Measurements from ENCODE around the gene ARTN. TPM values are rescaled to one million over a fixed set of nuclear protein-coding genes. Genes with fewer than 3 reads are reported as not detected.

Gene ARTN
- total RNA-seq, 1 donor, result not detected

GRCh38 chr1:43914576-43915525, 18.8 kb upstream of the ARTN start:
- Histone ChIP-seq H3K9me3 (ENCODE audit: low read depth, low read length) (no peaks in the 10 kb centered on the region), H4K20me1 (ENCODE audit: insufficient read depth, low read length) (no peaks in the 10 kb centered on the region), H3K4me3 (ENCODE audit: insufficient read depth, low read length) (no peak overlapping the region), H3K79me2 (ENCODE audit: insufficient read depth, low read length) (no peaks in the 10 kb centered on the region), H3K27ac (ENCODE audit: low read depth, low read length) (no peak overlapping the region), H3K36me3 (ENCODE audit: insufficient read depth, low read length) (peaks cover 3% of the 10 kb centered on the region), H3K4me1 (ENCODE audit: insufficient read depth, low read length) (peaks cover 3% of the 10 kb centered on the region), H3K4me2 (ENCODE audit: insufficient read depth, low read length) (no peak overlapping the region), H2AFZ (ENCODE audit: low read length) (no peak overlapping the region), H3K27me3 (ENCODE audit: insufficient read depth, low read length) (no peaks in the 10 kb centered on the region)
- no peak for DNase-seq (ENCODE audit: insufficient read length, low spot score, missing footprints)
- TF ChIP-seq CTCF (IDR thresholded peaks at IDR 0.05; ENCODE audit: extremely low read depth, low read depth, low read length), result no peak

- Histone ChIP-seq H3K79me2 (ENCODE audit: insufficient read depth, low read length) (no peaks in the 10 kb centered on the region), H3K9me3 (ENCODE audit: low read depth, low read length) (no peaks in the 10 kb centered on the region), H4K20me1 (ENCODE audit: insufficient read depth, low read length) (no peaks in the 10 kb centered on the region), H2AFZ (ENCODE audit: low read length) (no peak overlapping the region), H3K4me3 (ENCODE audit: insufficient read depth, low read length) (no peak overlapping the region), H3K36me3 (ENCODE audit: insufficient read depth, low read length) (no peaks in the 10 kb centered on the region), H3K27ac (ENCODE audit: low read depth, low read length) (no peak overlapping the region), H3K4me2 (ENCODE audit: insufficient read depth, low read length) (no peak overlapping the region), H3K27me3 (ENCODE audit: insufficient read depth, low read length) (no peaks in the 10 kb centered on the region), H3K4me1 (ENCODE audit: insufficient read depth, low read length) (peaks cover 21% of the 10 kb centered on the region)
- no peak for TF ChIP-seq CTCF (IDR thresholded peaks at IDR 0.05; ENCODE audit: extremely low read depth, low read depth, low read length)
- no peak for DNase-seq (ENCODE audit: insufficient read length, low spot score, missing footprints)
Observed at GRCh38 chr1:43919906-43920305, 13.7 kb upstream of the ARTN start.

- H3K79me2 ChIP-seq (ENCODE audit: insufficient read depth, low read length), result no peaks in the 10 kb centered on the region
- DNase-seq (ENCODE audit: insufficient read length, low spot score, missing footprints), result no peak
- no peaks in the 10 kb centered on the region for H3K27me3 ChIP-seq (ENCODE audit: insufficient read depth, low read length)
- H3K4me2 ChIP-seq (ENCODE audit: insufficient read depth, low read length), result no peak overlapping the region
- H3K4me3 ChIP-seq (ENCODE audit: insufficient read depth, low read length), result no peak overlapping the region
- peak overlapping the region; percentile 20 for H2AFZ ChIP-seq (ENCODE audit: low read length)
- H3K4me1 ChIP-seq (ENCODE audit: insufficient read depth, low read length), result peaks cover 21% of the 10 kb centered on the region
- no peaks in the 10 kb centered on the region for H3K9me3 ChIP-seq (ENCODE audit: low read depth, low read length)
- no peaks in the 10 kb centered on the region for H4K20me1 ChIP-seq (ENCODE audit: insufficient read depth, low read length)
- H3K36me3 ChIP-seq (ENCODE audit: insufficient read depth, low read length), result peaks cover 7% of the 10 kb centered on the region
- TF ChIP-seq CTCF (IDR thresholded peaks at IDR 0.05; ENCODE audit: extremely low read depth, low read depth, low read length), result no peak
- peak overlapping the region; percentile 73 for H3K27ac ChIP-seq (ENCODE audit: low read depth, low read length)
Observed at GRCh38 chr1:43921022-43921421, 12.6 kb upstream of the ARTN start.

GRCh38 chr1:43924516-43924915, 9.1 kb upstream of the ARTN start:
- H3K4me1 ChIP-seq (ENCODE audit: insufficient read depth, low read length), result peaks cover 21% of the 10 kb centered on the region
- H3K36me3 ChIP-seq (ENCODE audit: insufficient read depth, low read length), result peaks cover 8% of the 10 kb centered on the region
- H2AFZ ChIP-seq (ENCODE audit: low read length), result no peak overlapping the region
- H3K4me3 ChIP-seq (ENCODE audit: insufficient read depth, low read length), result no peak overlapping the region
- no peak for TF ChIP-seq CTCF (IDR thresholded peaks at IDR 0.05; ENCODE audit: extremely low read depth, low read depth, low read length)
- no peaks in the 10 kb centered on the region for H3K9me3 ChIP-seq (ENCODE audit: low read depth, low read length)
- no peak overlapping the region for H3K27ac ChIP-seq (ENCODE audit: low read depth, low read length)
- H3K4me2 ChIP-seq (ENCODE audit: insufficient read depth, low read length), result no peak overlapping the region
- H3K79me2 ChIP-seq (ENCODE audit: insufficient read depth, low read length), result no peaks in the 10 kb centered on the region
- H3K27me3 ChIP-seq (ENCODE audit: insufficient read depth, low read length), result no peaks in the 10 kb centered on the region
- DNase-seq (ENCODE audit: insufficient read length, low spot score, missing footprints), result no peak
- H4K20me1 ChIP-seq (ENCODE audit: insufficient read depth, low read length), result no peaks in the 10 kb centered on the region
